Vagina (tissue), 2 donors: Measurements from ENCODE around the gene ARHGAP44.

Experiments
- CTCF ChIP-seq, 3 experiments: fragments of 450-650 bp in 2 of 3; fragments of 200-600 bp in 1 of 3; sonication (generic) in 1 of 3; IDR thresholded peaks; one replicate each; pipeline ENCODE4 v1.5.1; 2017 to 2019; ENCODE audit warnings: antibody characterized with exemption in 3 of 3, mild to moderate bottlenecking in 2 of 3, moderate library complexity in 2 of 3
- POLR2AphosphoS5 ChIP-seq, 2 donors: sonication (generic); formaldehyde crosslinking; IDR thresholded peaks; one replicate each; pipeline ENCODE4 v1.9.0; 2017; ENCODE audit warnings: antibody characterized with exemption in 2 of 2, mild to moderate bottlenecking in 2 of 2, low read depth in 1 of 2; ENCODE audit not compliant: insufficient read depth in 1 of 2

- TF ChIP-seq POLR2AphosphoS5 (IDR thresholded peaks at IDR 0.05; ENCODE audit: insufficient read depth in 1 of 2, low read depth in 1 of 2): no peak
- TF ChIP-seq CTCF (IDR thresholded peaks at IDR 0.05): no peak
These were observed 240.0 kb downstream of the ARHGAP44 start for GRCh38 chr17:13029340-13029739.
